Fibroblast of lung (primary cell): ENCODE measurements around the gene SLC16A2. TPM values are rescaled to one million over a fixed set of nuclear protein-coding genes. Genes with fewer than 3 reads are reported as not detected.

Experiments used
- DNase-seq, 2 donors: peaks; one replicate each; pipeline versions ENCODE4 v3.0.0 to v3.0.0-alpha.2; 2010; ENCODE audit warnings: low read depth in 2 of 2
- H2AFZ ChIP-seq: 2 replicates; pipeline ENCODE4 v1.5.1; 2012; ENCODE audit warnings: low read length, control low read depth, inconsistent platforms
- H3K27ac ChIP-seq: 2 replicates; pipeline ENCODE4 v1.5.1; 2011; ENCODE audit warnings: low read length, control low read depth; ENCODE audit not compliant: insufficient read depth
- H3K27me3 ChIP-seq: 2 replicates; pipeline ENCODE4 v1.5.1; 2011; ENCODE audit warnings: mild to moderate bottlenecking, low read length; ENCODE audit not compliant: control insufficient read depth, insufficient read depth
- H3K36me3 ChIP-seq: 2 replicates; pipeline ENCODE4 v1.5.1; 2011; ENCODE audit warnings: low read length; ENCODE audit not compliant: control insufficient read depth, insufficient read depth
- H3K4me1 ChIP-seq: 2 replicates; pipeline ENCODE4 v1.5.1; 2011; ENCODE audit warnings: low read length; ENCODE audit not compliant: control insufficient read depth, insufficient read depth; ENCODE audit errors: extremely low read depth
- H3K4me2 ChIP-seq: 2 replicates; pipeline ENCODE4 v1.5.1; 2011; ENCODE audit warnings: low read length, control low read depth; ENCODE audit not compliant: insufficient read depth; ENCODE audit errors: extremely low read depth
- H3K4me3 ChIP-seq, 4 experiments: fragments of 200-600 bp in 1 of 4; sonication (generic) in 1 of 4; replicated peaks in 1 of 4; 2 replicates each; pipeline ENCODE4 v1.5.1; 2011 to 2016; ENCODE audit warnings: low read length in 4 of 4, low read depth in 3 of 4, mild to moderate bottlenecking in 3 of 4, control low read depth in 2 of 4, inconsistent platforms in 1 of 4, mixed read lengths in 1 of 4; ENCODE audit not compliant: insufficient read depth in 1 of 4; ENCODE audit errors: control extremely low read depth in 1 of 4
- H3K79me2 ChIP-seq: 2 replicates; pipeline ENCODE4 v1.5.1; 2012; ENCODE audit warnings: mild to moderate bottlenecking, low read length, inconsistent platforms; ENCODE audit not compliant: control insufficient read depth, insufficient read depth
- H3K9ac ChIP-seq: 2 replicates; pipeline ENCODE4 v1.5.1; 2011; ENCODE audit warnings: mild to moderate bottlenecking, low read length, control low read depth; ENCODE audit not compliant: insufficient read depth
- H3K9me3 ChIP-seq: 2 replicates; pipeline ENCODE4 v1.5.1; 2012; ENCODE audit warnings: low read depth, low read length; ENCODE audit not compliant: control insufficient read depth, insufficient read depth
- H4K20me1 ChIP-seq: 2 replicates; pipeline ENCODE4 v1.5.1; 2011; ENCODE audit warnings: low read length; ENCODE audit not compliant: control insufficient read depth, insufficient read depth; ENCODE audit errors: extremely low read depth
- CTCF ChIP-seq, 2 donors: IDR thresholded peaks in 1 of 2; conservative IDR thresholded peaks in 1 of 2; 1 replicate in 1 of 2; 2 replicates in 1 of 2; pipeline ENCODE4 v1.5.1; 2011 to 2012; ENCODE audit warnings: low read length in 2 of 2, control low read depth in 1 of 2, inconsistent platforms in 1 of 2, low read depth in 1 of 2, mild to moderate bottlenecking in 1 of 2
- EZH2 ChIP-seq: IDR thresholded peaks from 2 replicates; pipeline ENCODE4 v1.5.1; 2012; ENCODE audit warnings: low read length, control low read depth, mild to moderate bottlenecking; ENCODE audit errors: missing control alignments
- polyA plus RNA-seq, 2 donors: library from polyadenylated mRNA; depleted of rRNA in 1 of 2; stranded (reverse) in 1 of 2; unstranded in 1 of 2; fragments of >200 nt; gene quantifications; 2 replicates each; pipeline ENCODE4 v1.2.1, GENCODE V29; 2011 to 2012; ENCODE audit warnings: missing spikeins in 1 of 2
- total RNA-seq: library from RNA; depleted of rRNA; stranded (reverse); fragments of >200 nt; gene quantifications from 2 replicates; pipeline ENCODE4 v1.2.1, GENCODE V29; 2014

SLC16A2 gene
- total and polyA plus RNA-seq, 2 donors (not counting 1 experiment from before 2014, with no cell fraction given) = 7.8 to 27.2 TPM

DNA sequence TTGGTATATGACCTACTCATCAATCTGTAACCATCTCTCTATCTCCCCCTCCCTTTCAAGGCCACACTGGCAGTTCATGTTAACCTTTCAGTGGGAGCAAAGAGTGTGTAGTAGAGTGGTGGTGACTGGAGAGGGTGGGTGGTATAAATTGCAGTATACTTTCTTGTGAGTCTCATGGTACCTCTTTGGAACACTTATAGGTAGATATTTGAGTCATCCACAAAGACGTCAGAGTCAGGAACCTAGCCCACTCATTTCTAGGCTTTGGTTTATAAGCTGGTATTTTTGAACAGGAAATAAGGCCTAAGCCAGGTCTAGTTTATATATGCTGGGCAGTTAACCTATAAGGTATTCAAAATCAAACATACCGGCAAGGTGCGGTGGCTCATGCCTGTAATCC lies 156.8 kb downstream of the SLC16A2 start:
- no peak for TF ChIP-seq EZH2
- TF ChIP-seq CTCF (conservative IDR thresholded peaks at IDR 0.05 in 1 of 2, IDR thresholded peaks at IDR 0.05 in 1 of 2; ENCODE audit: low read depth in 1 of 2, low read length in 2 of 2) = no peak
- Histone ChIP-seq H3K4me3 (no peak overlapping the region), H3K4me1 (no peaks in the 10 kb centered on the region), H3K36me3 (no peaks in the 10 kb centered on the region), H3K4me2 (no peak overlapping the region), H4K20me1 (no peaks in the 10 kb centered on the region), H3K27me3 (no peaks in the 10 kb centered on the region), H3K9me3 (no peaks in the 10 kb centered on the region), H3K9ac (no peak overlapping the region), H3K79me2 (no peaks in the 10 kb centered on the region), H3K27ac (no peak overlapping the region), H2AFZ (no peak overlapping the region)
- no peak for DNase-seq

DNA sequence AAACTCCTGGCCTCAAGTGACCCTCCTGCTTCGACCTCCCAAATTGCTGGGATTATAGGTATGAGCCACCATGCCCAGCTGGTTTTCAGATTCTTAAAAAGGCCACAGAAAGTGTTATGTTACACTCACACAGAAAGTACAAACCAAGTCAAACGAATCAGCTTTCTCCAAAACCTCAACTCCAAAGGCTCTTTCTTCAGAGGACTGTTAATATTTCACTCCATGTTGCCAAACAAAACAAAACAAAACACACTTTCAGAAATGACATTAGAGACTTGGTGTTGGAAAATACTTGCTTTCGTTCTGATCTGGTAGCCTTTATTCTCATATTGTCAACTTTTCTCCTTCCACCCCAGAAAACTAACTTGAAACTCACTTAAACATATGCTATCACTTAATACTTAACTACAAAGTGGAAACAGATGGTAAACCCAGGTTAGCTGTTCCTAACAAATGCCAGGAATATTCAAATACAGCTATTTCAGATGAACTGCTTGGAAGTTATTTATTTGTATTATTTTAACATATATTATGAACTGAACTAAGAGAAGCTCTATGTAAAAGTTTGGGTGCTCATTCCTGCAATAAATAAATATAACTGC lies 158.4 kb downstream of the SLC16A2 start:
- no peaks in the 10 kb centered on the region for H3K9me3 ChIP-seq
- H2AFZ ChIP-seq = no peak overlapping the region
- H3K4me1 ChIP-seq = no peaks in the 10 kb centered on the region
- TF ChIP-seq EZH2 = no peak
- TF ChIP-seq CTCF (conservative IDR thresholded peaks at IDR 0.05 in 1 of 2, IDR thresholded peaks at IDR 0.05 in 1 of 2; ENCODE audit: low read depth in 1 of 2, low read length in 2 of 2) = no peak
- no peak overlapping the region for H3K4me3 ChIP-seq
- no peak overlapping the region for H3K4me2 ChIP-seq
- peak; percentile 5 to 14 for DNase-seq
- H3K36me3 ChIP-seq = peaks cover 1% of the 10 kb centered on the region
- H3K27ac ChIP-seq = no peak overlapping the region
- no peaks in the 10 kb centered on the region for H4K20me1 ChIP-seq
- no peaks in the 10 kb centered on the region for H3K79me2 ChIP-seq
- no peaks in the 10 kb centered on the region for H3K27me3 ChIP-seq
- H3K9ac ChIP-seq = no peak overlapping the region

Other genes starting within 250 kb of the SLC16A2 start
- not detected in 2 replicates for gene ZCCHC13, start 117.3 kb upstream of the SLC16A2 start, total RNA-seq
- gene ZCCHC13, start 117.3 kb upstream of the SLC16A2 start, polyA plus RNA-seq = not detected in 2 replicates
- gene RLIM, start 193.1 kb downstream of the SLC16A2 start, total RNA-seq = 46.2 and 57.0 TPM in 2 replicates
- gene RLIM, start 193.1 kb downstream of the SLC16A2 start, polyA plus RNA-seq = 25.0 and 29.9 TPM in 2 replicates